Natural killer cell (primary cell): Measurements from ENCODE around the gene MT1F. TPM values are rescaled to one million over a fixed set of nuclear protein-coding genes. Genes with fewer than 3 reads are reported as not detected.
"Not testable (repeated sequence)": the region's sequence is repeated elsewhere in the genome, so short reads cannot be mapped to it uniquely, and the experiment has no call there.

Experiments used
- ATAC-seq, 3 donors: fragments of 150-1000 bp in 2 of 3; fragments of 200-7000 bp in 1 of 3; cut with Tn5 transposase; 1 replicate in 1 of 3; 2 replicates in 2 of 3; pipeline ENCODE4 v1.10.0; 2021; ENCODE audit warnings: mild to moderate bottlenecking in 2 of 3, moderate library complexity in 2 of 3
- DNase-seq, 2 donors: peaks; one replicate each; pipeline versions ENCODE4 v3.0.0 to v3.0.0-alpha.2; 2013 to 2021; ENCODE audit warnings: mixed read lengths in 1 of 2
- H3K27ac ChIP-seq: one replicate; pipeline ENCODE4 v1.5.1; 2013; ENCODE audit warnings: mild to moderate bottlenecking, low read length
- H3K27me3 ChIP-seq: one replicate; pipeline ENCODE4 v1.6.1; 2013; ENCODE audit warnings: low read length; ENCODE audit not compliant: control insufficient read depth, insufficient read depth
- H3K36me3 ChIP-seq: one replicate; pipeline ENCODE4 v1.6.1; 2013; ENCODE audit warnings: low read length; ENCODE audit not compliant: control insufficient read depth, insufficient read depth
- H3K4me1 ChIP-seq: one replicate; pipeline ENCODE4 v1.6.1; 2013; ENCODE audit warnings: low read length; ENCODE audit not compliant: control insufficient read depth, insufficient read depth
- H3K4me3 ChIP-seq: one replicate; pipeline ENCODE4 v1.5.1; 2013; ENCODE audit warnings: low read length
- H3K9me3 ChIP-seq: one replicate; pipeline ENCODE4 v1.6.1; 2013; ENCODE audit warnings: low read length; ENCODE audit not compliant: control insufficient read depth, insufficient read depth
- H3K27ac Mint-ChIP-seq, 2 donors: one replicate each; pipeline ENCODE4 v1.8.0; 2022; ENCODE audit warnings: mild to moderate bottlenecking in 2 of 2, mixed read lengths in 2 of 2, moderate library complexity in 1 of 2
- H3K27me3 Mint-ChIP-seq, 2 donors: one replicate each; pipeline ENCODE4 v1.8.0; 2022; ENCODE audit warnings: low read depth in 2 of 2, mixed read lengths in 2 of 2
- H3K36me3 Mint-ChIP-seq: one replicate; pipeline ENCODE4 v1.8.0; 2022; ENCODE audit warnings: mixed read lengths
- H3K4me1 Mint-ChIP-seq, 2 donors: one replicate each; pipeline ENCODE4 v1.8.0; 2022; ENCODE audit warnings: mixed read lengths in 2 of 2
- H3K4me3 Mint-ChIP-seq: one replicate; pipeline ENCODE4 v1.8.0; 2022; ENCODE audit warnings: mild to moderate bottlenecking, moderate library complexity, mixed read lengths
- H3K9me3 Mint-ChIP-seq, 2 donors: one replicate each; pipeline ENCODE4 v1.8.0; 2022; ENCODE audit warnings: mixed read lengths in 2 of 2
- CTCF ChIP-seq: fragments of 200-600 bp; IDR thresholded peaks from one replicate; pipeline ENCODE4 v1.8.0; 2022; ENCODE audit warnings: antibody characterized with exemption
- WGBS: methylation state at CpG from one replicate; pipeline ENCODE4 v1.1.7; 2013; ENCODE audit warnings: missing lambda C conversion rate; ENCODE audit not compliant: insufficient coverage; 5-methylcytosine and 5-hydroxymethylcytosine counted together
- intact Hi-C: fragments of 100-400 bp; cut with micrococcal nuclease; formaldehyde crosslinking; loops from one replicate; pipeline ENCODE4 v1.14.2; 2022
- total RNA-seq, 4 donors: library from RNA; stranded (reverse); fragments of 120-200 nt in 1 of 4; gene quantifications; one replicate each; pipeline versions ENCODE4 v1.2.3 to v1.2.4, GENCODE V29; 2013 to 2022

Gene MT1F
- total RNA-seq, 3 donors from 2014 or later (not counting 1 experiment from before 2014, with no cell fraction given), result 3.8 to 8.0 (median 5.4) TPM

GRCh38 chr16:56662357-56663354 lies 4.9 kb downstream of the MT1F start:
- Mint-ChIP-seq H3K27me3 (peaks cover 58 to 60% of the 10 kb centered on the region in 2 donors), H3K4me3 (no peak overlapping the region), H3K27ac (no peak overlapping the region), H3K36me3 (peaks cover 5% of the 10 kb centered on the region), H3K4me1 (peaks cover 12 to 21% of the 10 kb centered on the region in 2 donors), H3K9me3 (no peaks in the 10 kb centered on the region)
- H3K27me3 ChIP-seq, result peaks cover 25% of the 10 kb centered on the region
- no peaks in the 10 kb centered on the region for H3K36me3 ChIP-seq
- H3K9me3 ChIP-seq, result no peaks in the 10 kb centered on the region
- no peak overlapping the region for H3K4me3 ChIP-seq
- peak in 1 of 3 donors; percentile 24 for ATAC-seq
- H3K4me1 ChIP-seq, result peaks cover 20% of the 10 kb centered on the region
- TF ChIP-seq CTCF, result no peak
- peak in 1 of 2 donors; percentile 58 for DNase-seq
- H3K27ac ChIP-seq, result no peak overlapping the region
- intact Hi-C loops, result no loop called here
- 16% methylated on average over 43 of the region's 48 CpGs for WGBS

- H3K36me3 ChIP-seq, result no peaks in the 10 kb centered on the region
- no peak overlapping the region for H3K27ac ChIP-seq
- intact Hi-C loops, result no loop called here
- no peaks in the 10 kb centered on the region for H3K9me3 ChIP-seq
- peaks cover 11% of the 10 kb centered on the region for H3K4me1 ChIP-seq
- H3K4me1 Mint-ChIP-seq, result peaks cover 6 to 30% of the 10 kb centered on the region in 2 donors
- TF ChIP-seq CTCF, result no peak
- H3K27ac Mint-ChIP-seq, result no peak overlapping the region
- H3K4me3 Mint-ChIP-seq, result no peak overlapping the region
- peaks cover 40% of the 10 kb centered on the region for H3K27me3 ChIP-seq
- peaks cover 71 to 77% of the 10 kb centered on the region in 2 donors for H3K27me3 Mint-ChIP-seq
- DNase-seq (no peak), ATAC-seq (no peak)
- H3K9me3 Mint-ChIP-seq, result no peaks in the 10 kb centered on the region
- no CpG with 5 or more reads among the region's 1 CpG for WGBS
- peaks cover 5% of the 10 kb centered on the region for H3K36me3 Mint-ChIP-seq
- no peak overlapping the region for H3K4me3 ChIP-seq
These were observed 6.7 kb downstream of the MT1F start for GRCh38 chr16:56664506-56664905.

- H3K9me3 ChIP-seq, H3K4me3 Mint-ChIP-seq, H3K36me3 ChIP-seq, H3K27ac Mint-ChIP-seq, H3K36me3 Mint-ChIP-seq, intact Hi-C loops, H3K9me3 Mint-ChIP-seq, ATAC-seq, DNase-seq, H3K27ac ChIP-seq, H3K4me3 ChIP-seq: not testable (repeated sequence)
- Histone ChIP-seq H3K27me3 (peaks cover 47% of the 10 kb centered on the region), H3K4me1 (peaks cover 11% of the 10 kb centered on the region)
- Mint-ChIP-seq H3K4me1 (peaks cover 6 to 34% of the 10 kb centered on the region in 2 donors), H3K27me3 (peaks cover 71 to 84% of the 10 kb centered on the region in 2 donors)
- WGBS, result 82% methylated on average over 6 of the region's 8 CpGs
These were observed 7.8 kb downstream of the MT1F start for GRCh38 chr16:56665286-56666261.
